Neural progenitor cell (in vitro differentiated cells): ENCODE results near the gene USP9X.

Experiments used
- EZH2 ChIP-seq: fragments of 200-600 bp; sonication (generic); IDR thresholded peaks from 2 replicates; pipeline ENCODE4 v1.6.1; 2017; ENCODE audit warnings: antibody characterized with exemption, mild to moderate bottlenecking, moderate library complexity
- EZH2phosphoT487 ChIP-seq: fragments of 200-600 bp; sonication (generic); IDR thresholded peaks from 2 replicates; pipeline ENCODE4 v1.6.1; 2017; ENCODE audit warnings: antibody characterized with exemption
- TF ChIP-seq, protein P1 (sequence below): fragments of 200-600 bp; sonication (generic); IDR thresholded peaks from 2 replicates; pipeline ENCODE4 v1.5.1; 2017; ENCODE audit warnings: antibody characterized with exemption, mild to moderate bottlenecking

DNA sequence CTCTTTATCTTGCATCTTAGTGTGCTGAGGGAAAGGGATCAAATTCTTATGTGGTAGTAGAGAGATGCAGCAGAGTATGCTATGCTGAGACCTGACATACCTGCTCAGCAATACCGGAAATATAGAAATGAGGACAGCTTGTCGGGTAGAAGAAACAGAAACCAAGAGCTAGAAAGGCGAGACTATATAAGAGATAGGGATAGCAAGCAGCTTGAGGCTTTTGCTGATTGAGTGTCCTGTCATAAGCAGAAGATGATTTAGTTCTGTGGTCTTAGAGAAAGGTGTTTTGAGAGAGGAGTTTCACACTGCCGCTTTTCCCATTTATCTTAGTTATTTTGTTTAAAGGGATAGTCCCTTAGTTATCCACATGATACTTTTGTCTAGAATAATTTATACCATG lies 31.7 kb downstream of the USP9X start:
- TF ChIP-seq EZH2 (no peak), EZH2phosphoT487 (no peak)
- TF ChIP-seq, protein P1, sequence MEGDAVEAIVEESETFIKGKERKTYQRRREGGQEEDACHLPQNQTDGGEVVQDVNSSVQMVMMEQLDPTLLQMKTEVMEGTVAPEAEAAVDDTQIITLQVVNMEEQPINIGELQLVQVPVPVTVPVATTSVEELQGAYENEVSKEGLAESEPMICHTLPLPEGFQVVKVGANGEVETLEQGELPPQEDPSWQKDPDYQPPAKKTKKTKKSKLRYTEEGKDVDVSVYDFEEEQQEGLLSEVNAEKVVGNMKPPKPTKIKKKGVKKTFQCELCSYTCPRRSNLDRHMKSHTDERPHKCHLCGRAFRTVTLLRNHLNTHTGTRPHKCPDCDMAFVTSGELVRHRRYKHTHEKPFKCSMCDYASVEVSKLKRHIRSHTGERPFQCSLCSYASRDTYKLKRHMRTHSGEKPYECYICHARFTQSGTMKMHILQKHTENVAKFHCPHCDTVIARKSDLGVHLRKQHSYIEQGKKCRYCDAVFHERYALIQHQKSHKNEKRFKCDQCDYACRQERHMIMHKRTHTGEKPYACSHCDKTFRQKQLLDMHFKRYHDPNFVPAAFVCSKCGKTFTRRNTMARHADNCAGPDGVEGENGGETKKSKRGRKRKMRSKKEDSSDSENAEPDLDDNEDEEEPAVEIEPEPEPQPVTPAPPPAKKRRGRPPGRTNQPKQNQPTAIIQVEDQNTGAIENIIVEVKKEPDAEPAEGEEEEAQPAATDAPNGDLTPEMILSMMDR: no peak
